ENCODE data around the gene VWA3B.
"Not testable (repeated sequence)": the region's sequence is repeated elsewhere in the genome, so short reads cannot be mapped to it uniquely, and the experiment has no call there.

Gene VWA3B

DNA sequence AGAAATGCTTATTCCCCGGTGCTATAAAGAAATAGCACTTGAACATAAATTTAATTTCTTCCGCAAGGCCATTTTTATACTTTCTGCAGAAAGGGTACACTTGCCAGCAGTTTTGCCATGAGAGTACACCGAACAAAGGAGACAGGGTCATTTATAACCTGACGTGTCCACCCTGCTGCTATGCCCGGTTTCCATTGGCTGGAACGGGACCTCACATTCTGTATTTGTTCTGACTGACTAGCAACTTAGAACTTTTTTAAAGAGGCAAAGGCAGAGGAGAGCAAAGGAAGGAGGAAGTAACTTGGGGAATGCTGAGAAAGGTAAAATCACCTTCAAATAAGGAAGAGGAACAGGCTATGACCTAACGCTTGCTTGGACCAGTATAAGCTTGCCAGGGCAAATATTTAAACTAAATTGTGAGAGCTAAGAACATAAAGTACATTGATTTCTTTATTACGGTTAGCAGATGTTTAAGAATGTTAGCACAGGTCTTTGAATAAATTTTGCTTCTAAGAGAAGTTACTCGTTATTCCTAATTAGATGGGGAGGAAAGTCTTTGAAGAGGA, 220.2 kb downstream of the VWA3B start:
- DNase-seq, result not testable (repeated sequence)

GRCh38 chr2:98308068-98308467, 221.1 kb downstream of the VWA3B start:
- DNase-seq, result no peak

DNA sequence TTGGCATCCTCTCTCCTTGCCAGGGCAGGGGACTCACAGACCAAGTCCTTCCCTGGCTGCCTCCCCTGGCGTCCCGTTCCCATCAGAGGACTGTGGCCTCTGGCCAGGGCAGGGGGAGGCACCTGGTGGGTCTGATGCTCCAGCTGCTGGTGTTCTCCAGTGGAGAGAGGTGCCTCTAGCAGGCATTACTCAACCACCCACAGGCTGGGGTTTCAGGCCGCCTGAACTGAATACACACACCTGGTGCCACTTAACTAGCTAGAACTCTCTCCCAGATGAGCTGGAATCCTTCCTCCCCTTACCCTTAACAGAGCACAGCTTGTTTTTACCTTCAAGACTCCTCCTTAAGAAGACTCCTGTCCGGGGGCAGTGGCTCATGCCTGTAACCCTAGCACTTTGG, 221.6 kb downstream of the VWA3B start:
- DNase-seq, result no peak

GRCh38 chr2:98309580-98309979, 222.6 kb downstream of the VWA3B start:
- DNase-seq, result no peak

DNA sequence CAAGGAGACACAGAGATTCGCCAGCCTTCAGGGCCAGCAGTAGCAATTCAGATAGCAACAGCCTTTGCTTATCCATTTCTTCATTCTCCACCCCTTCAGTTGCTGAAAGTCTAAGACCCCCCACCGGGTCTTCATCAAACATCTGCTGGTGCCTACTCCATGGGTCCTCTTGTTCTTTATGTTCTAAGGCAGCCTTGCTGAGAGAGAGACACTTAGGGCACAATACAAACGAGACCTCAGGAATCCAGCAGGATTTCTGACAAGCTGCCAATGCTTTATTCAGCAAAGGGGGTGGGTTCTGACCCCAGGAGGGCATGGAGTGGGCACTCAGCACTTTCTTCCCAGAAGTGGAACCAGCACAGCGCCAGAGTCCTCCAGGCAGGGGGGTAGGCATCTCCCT, 223.0 kb downstream of the VWA3B start:
- no peak for DNase-seq

- no peak for DNase-seq
Measured at GRCh38 chr2:98311090-98311489, 224.1 kb downstream of the VWA3B start.

- DNase-seq, result no peak
Measured at GRCh38 chr2:98311771-98312545, 225.0 kb downstream of the VWA3B start.

DNA sequence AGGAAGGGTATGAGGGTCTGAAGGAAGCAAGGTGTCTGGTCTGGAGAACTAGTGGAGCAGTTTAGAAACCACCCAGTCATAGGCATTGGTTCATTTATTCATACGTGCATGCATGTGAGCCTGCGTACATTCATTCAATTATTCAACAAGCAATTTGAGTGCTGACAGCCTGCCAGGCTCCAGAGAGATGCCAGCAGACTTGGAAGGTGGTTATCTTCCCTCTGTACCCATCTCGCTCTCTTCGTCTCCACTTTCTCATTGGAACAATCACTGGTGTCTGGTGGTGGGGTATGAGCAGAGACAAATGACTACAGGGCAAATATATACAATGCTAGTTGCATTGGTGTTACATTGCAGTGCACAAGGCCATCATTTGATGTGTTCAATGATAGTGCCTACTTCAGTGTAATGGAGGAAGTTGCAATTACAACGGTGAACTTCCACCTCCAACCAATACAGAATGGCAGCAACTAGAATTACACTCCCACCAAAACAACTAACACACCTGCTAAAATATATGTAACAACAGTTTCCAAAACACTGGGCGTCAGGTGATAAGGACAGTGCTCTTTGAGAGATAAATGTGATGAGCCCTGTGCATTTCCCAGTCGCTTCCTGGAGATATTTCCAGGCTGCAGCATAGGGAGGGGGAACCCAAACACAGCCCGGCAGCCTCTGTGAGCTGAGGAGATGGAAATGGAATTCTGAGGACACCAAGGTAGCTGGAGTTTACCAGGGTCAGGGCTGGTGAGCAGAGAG, 226.7 kb downstream of the VWA3B start:
- no peak for DNase-seq

DNA sequence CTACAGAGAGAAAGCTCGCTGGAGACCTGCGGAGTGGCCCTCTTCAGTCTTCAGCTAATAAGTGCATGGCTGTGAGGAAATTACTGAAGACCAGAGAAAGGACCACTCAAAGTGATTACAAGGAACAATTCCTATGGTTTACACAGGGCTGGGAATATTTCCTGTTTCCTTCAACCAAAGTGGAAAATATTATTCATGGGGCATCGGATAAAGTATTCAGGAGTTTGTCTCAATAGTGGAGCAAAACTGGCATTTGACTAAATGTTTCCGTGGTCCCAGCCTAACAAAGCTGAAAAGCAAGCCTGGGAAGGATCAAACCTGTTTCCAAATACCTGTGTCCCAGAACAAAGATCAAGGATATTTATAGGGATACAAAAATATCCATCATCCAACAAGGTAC, 227.3 kb downstream of the VWA3B start:
- DNase-seq, result no peak

DNA sequence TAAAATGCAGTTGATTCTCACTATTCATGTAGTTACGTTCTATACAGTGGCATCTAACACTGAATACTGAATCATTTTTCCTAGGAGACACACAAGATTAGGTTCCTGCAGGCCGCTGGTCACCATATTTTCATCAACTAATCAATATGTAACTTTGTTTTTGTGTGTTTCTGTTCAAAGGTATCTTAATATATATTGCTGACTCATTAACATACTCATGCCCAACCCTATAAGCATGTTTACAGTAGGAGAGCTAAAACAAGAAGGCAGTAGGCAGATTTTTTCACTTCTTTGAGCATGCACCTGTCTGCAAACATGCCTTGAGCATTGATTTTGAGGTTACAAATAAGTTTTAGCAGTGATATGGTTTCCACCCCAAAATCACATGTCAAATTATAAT, 229.0 kb downstream of the VWA3B start:
- no peak for DNase-seq

DNA sequence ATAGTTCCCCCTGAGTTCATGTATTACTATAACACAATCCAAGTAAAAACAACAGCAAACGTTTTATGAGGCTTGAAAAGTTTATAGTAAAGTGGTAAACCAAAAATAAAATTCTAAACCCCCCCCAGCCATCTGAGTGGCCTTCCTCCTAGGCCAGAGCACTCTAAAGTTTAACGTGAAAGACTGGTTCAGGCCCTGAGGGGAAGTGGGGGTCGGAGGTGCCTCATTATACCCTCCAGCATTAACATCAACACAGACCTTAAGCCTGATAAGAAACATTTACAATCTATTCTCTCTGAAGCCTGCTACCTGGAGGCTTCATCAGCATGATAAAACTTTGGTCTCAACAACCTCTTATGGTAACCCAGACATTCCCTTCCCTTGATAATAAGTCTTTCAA, 230.2 kb downstream of the VWA3B start:
- no peak for DNase-seq

- DNase-seq, result not testable (repeated sequence)
Measured at GRCh38 chr2:98320171-98320570, 233.2 kb downstream of the VWA3B start.

DNA sequence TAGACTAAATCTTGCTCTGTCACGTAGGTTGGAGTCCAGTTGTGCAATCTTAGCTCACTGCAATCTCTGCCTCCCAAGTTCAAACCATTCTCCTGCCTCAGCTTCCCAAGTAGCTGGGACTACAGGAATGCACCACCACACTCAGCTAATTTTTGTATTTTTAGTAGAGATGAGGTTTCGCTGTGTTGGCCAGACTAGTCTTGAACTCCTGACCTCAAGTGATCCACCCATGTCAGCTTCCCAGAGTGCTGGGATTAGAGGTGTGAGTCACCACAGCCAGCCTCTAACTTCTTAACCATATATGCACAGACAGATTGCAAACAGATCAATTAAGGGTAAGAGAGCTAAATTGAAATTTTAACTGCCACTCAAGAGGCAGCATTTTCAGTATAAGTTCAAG, 237.2 kb downstream of the VWA3B start:
- no peak for DNase-seq

DNA sequence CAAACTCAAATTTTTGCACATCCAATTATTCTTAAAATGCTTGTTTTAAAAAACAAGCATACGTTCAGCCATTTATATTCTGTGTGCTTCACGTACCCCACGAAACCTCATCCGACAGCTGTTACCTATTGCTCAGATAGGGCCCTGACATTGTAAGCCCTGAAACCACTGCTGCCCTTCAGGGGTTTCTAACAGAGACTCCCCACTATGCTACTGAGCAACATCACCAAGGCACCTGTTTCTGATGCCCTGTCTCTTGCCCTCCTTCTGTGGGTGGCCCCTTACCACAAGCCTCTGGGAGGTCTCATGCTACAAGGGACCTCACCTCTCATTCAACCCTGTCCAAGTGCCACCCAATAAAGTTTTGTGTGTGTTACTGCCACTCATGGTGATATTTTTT, 240.8 kb downstream of the VWA3B start:
- DNase-seq, result no peak

DNA sequence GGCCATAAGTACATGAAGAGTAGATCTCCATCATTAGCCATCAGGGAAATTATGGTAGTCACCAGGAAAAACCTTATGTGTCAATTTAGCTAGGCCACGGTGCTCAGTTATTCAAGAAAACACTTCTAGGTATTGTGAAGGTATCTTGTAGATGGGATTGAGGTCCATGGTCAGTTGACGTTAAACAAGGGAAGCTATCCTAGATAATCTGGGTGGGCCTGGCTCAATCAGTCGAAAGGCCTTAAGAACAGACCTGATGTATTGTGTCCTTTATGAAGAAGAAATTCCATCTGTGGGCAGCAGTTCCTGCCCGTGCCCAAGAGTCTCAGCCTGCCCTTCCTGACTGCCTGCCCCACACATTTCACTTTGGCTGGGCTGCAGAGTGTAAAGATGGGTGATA, 242.6 kb downstream of the VWA3B start:
- no peak for DNase-seq

DNA sequence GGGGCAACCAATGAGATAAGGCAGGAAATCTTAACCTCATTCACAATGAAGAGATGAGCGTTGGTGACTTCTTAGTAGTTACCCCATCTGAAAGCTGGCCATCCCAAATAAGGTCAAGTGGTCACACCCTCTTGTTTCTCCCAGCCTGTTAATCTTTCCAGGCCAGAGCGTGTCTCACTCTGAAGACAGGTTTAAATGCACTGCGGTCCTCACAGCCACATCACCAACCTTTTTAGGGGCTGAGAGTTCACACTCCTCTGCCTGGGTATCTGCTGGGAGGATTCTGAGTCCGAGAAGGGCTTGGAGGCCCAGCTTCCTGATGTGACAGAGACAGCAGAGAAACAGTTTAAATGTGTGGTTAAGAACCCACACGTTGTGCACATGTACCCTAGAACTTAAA, 246.0 kb downstream of the VWA3B start:
- DNase-seq, result no peak

GRCh38 chr2:98333922-98334321, 247.0 kb downstream of the VWA3B start:
- no peak for DNase-seq

- DNase-seq, result no peak
Measured at GRCh38 chr2:98334439-98335078, 247.6 kb downstream of the VWA3B start.

GRCh38 chr2:98335271-98335670, 248.3 kb downstream of the VWA3B start:
- no peak for DNase-seq

GRCh38 chr2:98341241-98341640, 254.3 kb downstream of the VWA3B start:
- DNase-seq, result no peak

- DNase-seq, result no peak
Measured at GRCh38 chr2:98343285-98343684, 256.3 kb downstream of the VWA3B start.

DNA sequence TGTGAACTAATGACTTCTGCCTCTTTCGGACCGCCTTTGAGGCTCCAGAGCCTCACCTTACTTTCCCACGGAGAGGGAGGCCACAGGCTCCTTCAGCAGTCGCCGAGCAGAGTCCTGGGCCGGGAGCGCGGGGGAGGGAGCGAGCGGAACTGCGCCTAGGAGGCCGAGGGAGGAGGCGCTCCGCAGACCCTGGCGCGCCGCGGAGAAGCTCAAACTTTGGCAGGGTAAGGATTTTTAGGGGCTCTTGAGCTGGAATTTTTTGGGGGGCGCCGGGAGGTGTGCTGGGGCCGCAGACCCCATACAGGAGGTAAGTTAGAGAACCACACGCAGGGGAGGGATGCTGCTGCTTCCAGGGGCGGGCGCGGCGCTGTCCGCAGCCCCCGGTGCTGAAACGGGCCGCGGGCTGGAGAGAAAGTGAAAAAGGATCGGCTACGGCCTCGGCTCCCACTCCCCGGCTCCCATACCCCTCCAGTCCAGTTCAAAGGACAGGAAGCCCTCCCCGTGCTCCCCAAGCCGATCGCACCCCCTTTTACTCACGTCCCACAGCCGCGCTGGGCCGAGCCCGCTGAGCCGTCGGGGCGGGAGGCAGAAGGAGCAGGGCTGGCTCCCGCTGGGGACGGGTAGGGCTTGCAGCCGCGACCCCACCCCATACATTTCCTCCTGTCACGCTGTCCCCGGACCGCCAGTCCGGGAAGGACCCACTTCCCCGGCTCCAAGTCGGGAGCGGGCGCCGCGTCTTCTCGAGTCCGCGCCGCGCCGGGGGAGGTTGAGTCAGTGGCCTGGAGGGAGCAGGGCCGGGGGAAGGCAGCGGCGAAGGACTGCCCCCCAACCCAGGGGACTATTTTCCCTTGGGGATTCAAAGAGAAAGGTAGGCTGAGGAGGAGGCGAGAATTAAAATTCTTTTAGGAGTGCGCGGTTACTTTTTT, 259.6 kb downstream of the VWA3B start, which contains the start of gene CNGA3:
Gene CNGA3 (plus strand): TSS at position 146 of the 926 bp plus-strand sequence. CDS start 23,520 bp downstream, outside the sequence.
- DNase-seq, result peak; percentile 59

All from femur (tissue), 1 donor.